Spinal cord (tissue), 10 donors: Measurements from ENCODE around the gene CELF5. TPM values are rescaled to one million over a fixed set of nuclear protein-coding genes. Genes with fewer than 3 reads are reported as not detected.
"Not testable (repeated sequence)": the region's sequence is repeated elsewhere in the genome, so short reads cannot be mapped to it uniquely, and the experiment has no call there.

Experiments
- DNase-seq, 6 donors: peaks; one replicate each; pipeline versions ENCODE4 v3.0.0 to v3.0.0-alpha.2; 2013 to 2015; ENCODE audit warnings: low spot score in 6 of 6, low read depth in 4 of 6
- H3K27ac ChIP-seq: one replicate; pipeline ENCODE4 v1.5.1; 2013; ENCODE audit warnings: low read depth, low read length, control low read depth
- H3K27me3 ChIP-seq: one replicate; pipeline ENCODE4 v1.6.1; 2013; ENCODE audit warnings: low read length; ENCODE audit not compliant: control insufficient read depth, insufficient read depth
- H3K36me3 ChIP-seq: one replicate; pipeline ENCODE4 v1.6.1; 2013; ENCODE audit warnings: low read length; ENCODE audit not compliant: control insufficient read depth, insufficient read depth
- H3K4me1 ChIP-seq: one replicate; pipeline ENCODE4 v1.6.1; 2013; ENCODE audit warnings: low read length; ENCODE audit not compliant: control insufficient read depth, insufficient read depth
- H3K4me3 ChIP-seq: one replicate; pipeline ENCODE4 v1.5.1; 2013; ENCODE audit warnings: low read depth, low read length, control low read depth
- H3K9me3 ChIP-seq: one replicate; pipeline ENCODE4 v1.6.1; 2013; ENCODE audit warnings: low read length; ENCODE audit not compliant: control insufficient read depth, insufficient read depth
- WGBS: methylation state at CpG from one replicate; pipeline ENCODE4 v1.1.5; 2013; ENCODE audit warnings: missing lambda C conversion rate; ENCODE audit not compliant: insufficient coverage; 5-methylcytosine and 5-hydroxymethylcytosine counted together
- polyA plus RNA-seq, 2 donors: library from polyadenylated mRNA; unstranded; fragments of 120-200 nt; gene quantifications; one replicate each; pipeline ENCODE4 v1.2.1, GENCODE V29; 2013; ENCODE audit not compliant: insufficient read length in 2 of 2
- total RNA-seq, 2 donors: library from RNA; depleted of rRNA in 1 of 2; stranded (reverse); fragments of 120-200 nt in 1 of 2; fragments of >200 nt in 1 of 2; gene quantifications; one replicate each; pipeline versions ENCODE4 v1.2.3 to v1.2.4, GENCODE V29; 2013 to 2014
- donor health status: healthy.

The CELF5 gene
- total and polyA plus RNA-seq, 4 donors = 12.7 to 85.8 (median 50.4) TPM

GRCh38 chr19:3334749-3335430 is 110.4 kb downstream of the CELF5 start:
- H3K36me3 ChIP-seq, H3K4me3 ChIP-seq, H3K27ac ChIP-seq, H3K9me3 ChIP-seq, DNase-seq: not testable (repeated sequence)
- Histone ChIP-seq H3K4me1 (peaks cover 26% of the 10 kb centered on the region), H3K27me3 (peaks cover 13% of the 10 kb centered on the region)
- WGBS = 80% methylated on average over 4 of the region's 8 CpGs

GRCh38 chr19:3335431-3336350 is 111.2 kb downstream of the CELF5 start:
- Histone ChIP-seq H3K4me1 (peaks cover 26% of the 10 kb centered on the region), H3K9me3 (no peaks in the 10 kb centered on the region), H3K27me3 (peaks cover 8% of the 10 kb centered on the region), H3K4me3 (no peak overlapping the region), H3K27ac (no peak overlapping the region), H3K36me3 (no peaks in the 10 kb centered on the region)
- 75% methylated on average over 12 of the region's 15 CpGs for WGBS
- no peak for DNase-seq

- peaks cover 8% of the 10 kb centered on the region for H3K27me3 ChIP-seq
- peaks cover 26% of the 10 kb centered on the region for H3K4me1 ChIP-seq
- no peaks in the 10 kb centered on the region for H3K36me3 ChIP-seq
- DNase-seq = no peak
- WGBS = 58% methylated on average over 3 of the region's 5 CpGs
- peak overlapping the region; percentile 62 for H3K27ac ChIP-seq
- H3K9me3 ChIP-seq = no peaks in the 10 kb centered on the region
- H3K4me3 ChIP-seq = no peak overlapping the region
Measured at GRCh38 chr19:3336351-3336679, 111.9 kb downstream of the CELF5 start.

- Histone ChIP-seq H3K27me3 (peaks cover 8% of the 10 kb centered on the region), H3K27ac (peak overlapping the region; percentile 62), H3K9me3 (no peaks in the 10 kb centered on the region), H3K36me3 (no peaks in the 10 kb centered on the region), H3K4me3 (no peak overlapping the region), H3K4me1 (peaks cover 26% of the 10 kb centered on the region)
- DNase-seq = peak in 3 of 6 donors; percentile 71 to 86 (median 81)
- 52% methylated on average over 15 of the region's 22 CpGs for WGBS
Measured at GRCh38 chr19:3336680-3337523, 112.4 kb downstream of the CELF5 start.

- H3K36me3 ChIP-seq = no peaks in the 10 kb centered on the region
Measured at GRCh38 chr19:3338541-3339181, 114.2 kb downstream of the CELF5 start.

GRCh38 chr19:3340340-3340739 is 115.9 kb downstream of the CELF5 start:
- Histone ChIP-seq H3K4me1 (peaks cover 25% of the 10 kb centered on the region), H3K36me3 (no peaks in the 10 kb centered on the region), H3K4me3 (no peak overlapping the region), H3K9me3 (no peaks in the 10 kb centered on the region), H3K27ac (no peak overlapping the region), H3K27me3 (peaks cover 5% of the 10 kb centered on the region)
- WGBS = 80% methylated on average over 11 of the region's 11 CpGs
- no peak for DNase-seq

More at GRCh38 chr19:3338541-3339181, 114.2 kb downstream of the CELF5 start:
- no peak for DNase-seq
- H3K4me1 ChIP-seq = peaks cover 28% of the 10 kb centered on the region
- no peak overlapping the region for H3K4me3 ChIP-seq
- no peaks in the 10 kb centered on the region for H3K9me3 ChIP-seq
- H3K27ac ChIP-seq = no peak overlapping the region
- 73% methylated on average over 10 of the region's 12 CpGs for WGBS
- H3K27me3 ChIP-seq = peaks cover 5% of the 10 kb centered on the region

- WGBS = 87% methylated on average over 7 of the region's 9 CpGs
- H3K4me1 ChIP-seq = peaks cover 24% of the 10 kb centered on the region
- no peak overlapping the region for H3K27ac ChIP-seq
- no peaks in the 10 kb centered on the region for H3K9me3 ChIP-seq
- H3K4me3 ChIP-seq = no peak overlapping the region
- H3K27me3 ChIP-seq = peaks cover 3% of the 10 kb centered on the region
- no peak for DNase-seq
- no peaks in the 10 kb centered on the region for H3K36me3 ChIP-seq
Measured at GRCh38 chr19:3342246-3342645, 117.8 kb downstream of the CELF5 start.

GRCh38 chr19:3342962-3343361 is 118.5 kb downstream of the CELF5 start:
- not testable (repeated sequence) for DNase-seq, H3K36me3 ChIP-seq, H3K27ac ChIP-seq, H3K4me3 ChIP-seq, H3K9me3 ChIP-seq, H3K27me3 ChIP-seq
- WGBS = 83% methylated on average over 8 of the region's 9 CpGs
- H3K4me1 ChIP-seq = peaks cover 23% of the 10 kb centered on the region
